HepG2 (cell line): ENCODE results near the gene TEAD3.

Source experiments
- CCDC6 ChIP-seq: sonication (generic); formaldehyde crosslinking; IDR thresholded peaks from 2 replicates; pipeline ENCODE4 v1.8.1; 2022; ENCODE audit warnings: mild to moderate bottlenecking, missing genetic modification reagents, moderate library complexity
- NFYB ChIP-seq: sonication (generic); formaldehyde crosslinking; IDR thresholded peaks from 2 replicates; pipeline ENCODE4 v1.4.0; 2020; ENCODE audit warnings: missing genetic modification reagents
- RAD21 ChIP-seq: fragments of 450-650 bp; formaldehyde crosslinking; IDR thresholded peaks from 2 replicates; pipeline ENCODE4 v1.5.0; 2020; ENCODE audit warnings: mild to moderate bottlenecking
- ZNF350 ChIP-seq: sonication (generic); formaldehyde crosslinking; IDR thresholded peaks from 2 replicates; pipeline ENCODE4 v1.4.0; 2020; ENCODE audit warnings: mild to moderate bottlenecking, low read depth, missing genetic modification reagents, borderline replicate concordance
- ZNF460 ChIP-seq: sonication (generic); formaldehyde crosslinking; IDR thresholded peaks from 2 replicates; pipeline ENCODE4 v1.5.1; 2020; ENCODE audit warnings: missing genetic modification reagents, mild to moderate bottlenecking, borderline replicate concordance

DNA sequence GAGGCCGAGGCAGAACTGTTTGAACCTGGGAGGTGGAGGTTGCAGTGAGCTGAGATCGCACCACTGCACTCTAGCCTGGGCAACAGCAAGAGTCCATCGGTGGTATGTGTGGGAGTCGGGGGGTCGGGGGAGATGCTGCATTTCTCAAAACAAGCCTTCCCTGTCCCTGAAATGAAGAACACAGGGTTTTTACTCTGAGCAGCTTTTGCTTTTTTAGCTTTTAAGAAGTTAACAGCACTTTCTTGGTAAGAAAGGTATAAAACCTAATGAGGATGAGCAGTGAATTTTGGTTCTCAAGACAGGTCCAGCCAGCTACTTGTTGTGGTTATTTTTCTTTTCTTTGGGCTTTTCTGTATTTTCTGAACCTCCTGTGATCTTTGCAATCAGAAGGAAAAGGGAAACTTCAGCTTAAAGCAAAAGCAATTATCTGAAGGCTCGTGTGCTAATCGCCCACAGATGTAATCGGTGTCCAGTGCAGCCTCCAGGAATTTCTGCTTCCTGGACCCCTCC is 25.0 kb downstream of the TEAD3 start:
- TF ChIP-seq ZNF460, result peak; percentile 74; the same call in 1 of the 2 replicates
- TF ChIP-seq ZNF350 (CRISPR knock-in tag), result no peak
- no peak for TF ChIP-seq RAD21 (CRISPR knock-in tag)
- TF ChIP-seq CCDC6, result 0 out of 2 replicates have a peak, but pooled peaks have one; percentile 24
- TF ChIP-seq NFYB (CRISPR knock-in tag), result no peak
